22Rv1 (cell line): ENCODE results near the gene PLEKHN1.

Experiments
- CTCF ChIP-seq: fragments of 450-650 bp; IDR thresholded peaks from 2 replicates; pipeline ENCODE4 v1.5.1; 2017; ENCODE audit warnings: mild to moderate bottlenecking
- ZFX ChIP-seq: fragments of 450-650 bp; IDR thresholded peaks from 2 replicates; pipeline ENCODE4 v1.6.1; 2017; ENCODE audit warnings: antibody characterized with exemption, borderline replicate concordance

- TF ChIP-seq CTCF (no peak), ZFX (no peak)
These were observed 26.7 kb upstream of the PLEKHN1 start for GRCh38 chr1:939511-940106.
